IPS DF 4.7 (cell line): ENCODE data around the gene ABCG2.
"Not testable (repeated sequence)": the region's sequence is repeated elsewhere in the genome, so short reads cannot be mapped to it uniquely, and the experiment has no call there.

ENCODE experiments used
- DNase-seq: peaks from one replicate; pipeline ENCODE4 v3.0.0-alpha.2; 2013; ENCODE audit warnings: low spot score; ENCODE audit errors: extremely low read depth

The ABCG2 gene

DNA sequence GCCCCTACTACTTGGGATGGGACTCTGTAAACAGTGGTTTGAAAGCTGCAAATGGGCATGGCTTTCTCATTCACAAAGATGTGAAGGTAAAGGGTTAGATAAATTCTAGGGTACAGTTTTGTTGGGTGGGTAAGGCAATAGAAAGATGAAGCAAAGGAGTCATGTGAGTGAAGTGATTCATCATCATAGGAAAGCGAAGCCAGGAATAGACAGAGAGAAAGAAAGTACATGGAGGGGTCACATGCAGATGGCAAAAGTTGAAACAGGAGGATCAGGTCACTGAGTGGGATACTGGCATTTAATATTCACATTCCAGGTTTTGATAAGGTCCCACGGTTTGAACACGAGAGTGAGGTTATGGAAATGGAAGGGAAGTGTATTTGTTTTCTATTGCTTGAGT lies 8.2 kb upstream of the ABCG2 start:
- DNase-seq = no peak

DNA sequence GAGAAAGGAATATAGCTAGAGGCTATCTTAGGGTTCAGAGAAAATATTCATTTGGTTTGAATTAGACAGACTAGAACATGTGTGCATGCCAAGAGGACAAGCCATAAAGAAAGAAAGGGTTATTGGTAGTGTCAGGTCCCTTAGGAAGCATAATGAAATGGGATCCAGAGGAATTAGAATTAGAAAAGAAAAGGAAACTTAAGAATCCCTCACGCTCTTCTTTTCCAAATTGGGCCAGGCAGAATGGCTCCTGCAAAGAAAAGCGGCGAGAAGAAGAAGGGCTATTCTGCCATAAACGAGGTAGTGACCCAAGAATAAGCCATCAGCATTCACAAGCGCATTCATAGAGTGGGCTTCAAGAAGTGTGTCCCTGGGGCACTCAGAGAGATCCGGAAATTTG lies 4.9 kb upstream of the ABCG2 start:
- DNase-seq = no peak

DNA sequence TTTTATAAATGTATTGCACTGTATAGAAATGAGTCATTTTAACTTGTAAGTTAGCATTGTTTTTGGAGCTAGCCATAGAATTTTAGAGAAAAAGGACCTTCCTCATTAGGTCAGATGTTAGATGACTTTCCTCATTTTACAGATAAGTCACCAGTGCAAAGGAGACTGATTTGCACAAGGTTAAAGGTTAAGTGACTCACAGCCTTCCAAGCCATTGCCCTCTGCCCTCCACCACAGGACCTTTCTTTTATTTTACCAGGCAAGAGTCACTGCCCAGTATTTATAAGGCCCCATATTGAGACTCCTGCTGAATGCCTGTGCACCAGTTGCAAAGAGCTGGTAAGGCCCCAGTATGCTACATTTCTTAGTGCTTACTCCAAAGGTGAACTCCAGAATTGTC lies 4.2 kb upstream of the ABCG2 start:
- no peak for DNase-seq

DNA sequence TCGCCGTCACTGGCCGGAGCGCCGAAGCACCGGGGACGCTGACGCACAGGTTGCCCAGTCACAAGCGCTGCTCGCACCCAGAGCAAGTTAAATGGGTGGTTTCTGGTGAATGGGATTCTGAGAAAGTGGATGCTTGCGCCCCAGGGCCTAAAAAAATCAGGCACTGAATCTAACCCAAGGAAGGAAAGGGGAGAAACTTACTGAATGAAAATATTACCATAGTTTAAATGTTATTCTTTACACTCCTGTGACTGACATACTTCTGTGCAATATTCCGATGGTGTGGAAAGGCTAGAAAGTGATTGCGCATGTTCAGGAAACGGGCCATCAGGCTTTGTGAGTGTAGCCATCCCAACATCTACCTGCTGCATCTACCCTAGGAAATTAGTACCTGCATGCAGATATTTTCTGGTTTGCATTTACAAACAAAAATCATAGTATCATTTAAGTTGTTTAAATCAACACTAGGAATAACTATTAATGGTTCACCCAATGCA lies 838 bp upstream of the ABCG2 start:
- DNase-seq = no peak

DNA sequence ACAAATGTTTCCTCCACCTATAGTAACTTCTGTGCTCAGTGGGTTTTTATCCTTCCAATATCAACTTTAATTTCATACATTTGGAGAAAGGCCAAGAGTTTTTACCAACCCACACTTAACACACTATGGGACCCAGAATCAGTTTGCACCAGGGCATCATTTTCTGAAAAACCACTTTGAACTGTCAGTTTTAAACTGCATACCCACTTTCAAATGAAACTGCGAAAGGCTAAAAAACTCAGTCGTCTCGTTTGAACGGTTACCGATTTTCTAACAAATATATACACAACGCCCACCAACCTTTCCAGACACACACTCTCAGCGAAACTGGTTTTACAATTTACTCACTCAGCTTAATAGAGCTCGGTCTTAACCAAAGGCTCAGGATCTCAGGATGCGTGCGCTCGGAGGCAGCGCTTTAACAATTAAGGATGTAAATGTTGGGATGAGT lies 376 bp downstream of the ABCG2 start:
- DNase-seq = no peak

GRCh38 chr4:88152331-88152730 lies 6.1 kb downstream of the ABCG2 start:
- DNase-seq = not testable (repeated sequence)

- DNase-seq = no peak
These were observed 9.9 kb downstream of the ABCG2 start for GRCh38 chr4:88148560-88148959.

GRCh38 chr4:88147799-88148217 lies 10.6 kb downstream of the ABCG2 start:
- no peak for DNase-seq

- DNase-seq = no peak
These were observed 11.5 kb downstream of the ABCG2 start for GRCh38 chr4:88146891-88147290.

DNA sequence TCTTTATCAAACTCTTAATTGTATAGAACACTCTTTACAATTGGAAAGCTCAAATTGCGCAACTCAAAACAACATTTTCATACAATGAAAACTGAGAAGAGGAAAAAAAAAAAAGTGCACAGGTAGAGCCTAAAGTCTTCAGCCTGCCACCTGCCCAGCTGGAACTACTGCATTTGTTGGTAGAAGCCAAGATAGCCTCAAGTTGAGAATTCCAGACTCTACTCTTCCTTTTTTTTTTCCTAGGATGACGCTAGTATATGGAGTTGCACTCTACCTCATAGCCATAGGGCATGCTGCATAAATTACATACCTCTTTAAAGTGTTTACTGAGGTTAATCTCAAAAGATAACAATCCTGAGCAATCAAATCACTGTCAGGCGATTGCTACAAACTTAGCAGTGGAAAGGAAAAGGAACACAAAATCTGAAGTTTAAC lies 13.6 kb downstream of the ABCG2 start:
- DNase-seq = no peak

- DNase-seq = no peak
These were observed 14.4 kb downstream of the ABCG2 start for GRCh38 chr4:88144048-88144447.

DNA sequence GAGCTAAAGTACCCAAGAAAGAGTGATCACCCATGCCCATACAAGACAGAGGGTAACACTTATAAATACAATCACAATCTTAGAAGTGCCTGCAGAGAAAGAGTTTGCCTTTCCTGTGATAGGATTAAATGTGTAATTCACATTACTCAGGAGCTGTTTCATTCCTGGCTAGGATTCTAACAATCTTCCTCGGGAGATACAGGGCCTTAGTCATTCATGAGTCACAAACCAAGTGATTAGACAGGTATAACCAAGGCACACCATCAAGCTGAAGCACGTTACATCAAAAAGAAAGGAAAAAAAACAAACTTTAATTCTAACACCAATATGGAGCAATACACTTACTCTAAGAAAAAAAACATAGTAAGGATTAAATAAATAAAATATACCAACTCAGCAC lies 14.9 kb downstream of the ABCG2 start:
- DNase-seq = no peak

DNA sequence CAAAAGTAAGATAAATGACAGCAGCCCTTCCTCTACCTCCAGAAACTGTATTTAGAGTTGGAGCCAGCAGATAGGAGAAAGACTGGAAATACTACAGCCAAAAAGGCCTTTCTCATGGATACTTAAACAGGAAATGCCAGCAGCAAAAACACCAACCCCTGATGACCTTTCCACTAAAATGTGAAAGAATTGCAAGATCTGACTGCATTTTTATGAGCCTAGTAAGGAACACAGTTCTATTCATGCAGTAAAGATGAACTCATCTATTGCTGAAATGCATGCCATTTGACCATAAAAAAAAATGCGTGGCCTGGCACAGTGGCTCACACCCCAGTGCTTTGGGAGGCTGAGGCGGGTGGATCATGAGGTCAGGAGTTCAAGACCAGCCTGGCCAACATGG lies 19.9 kb downstream of the ABCG2 start:
- DNase-seq = no peak

- no peak for DNase-seq
These were observed 21.3 kb downstream of the ABCG2 start for GRCh38 chr4:88137112-88137511.

DNA sequence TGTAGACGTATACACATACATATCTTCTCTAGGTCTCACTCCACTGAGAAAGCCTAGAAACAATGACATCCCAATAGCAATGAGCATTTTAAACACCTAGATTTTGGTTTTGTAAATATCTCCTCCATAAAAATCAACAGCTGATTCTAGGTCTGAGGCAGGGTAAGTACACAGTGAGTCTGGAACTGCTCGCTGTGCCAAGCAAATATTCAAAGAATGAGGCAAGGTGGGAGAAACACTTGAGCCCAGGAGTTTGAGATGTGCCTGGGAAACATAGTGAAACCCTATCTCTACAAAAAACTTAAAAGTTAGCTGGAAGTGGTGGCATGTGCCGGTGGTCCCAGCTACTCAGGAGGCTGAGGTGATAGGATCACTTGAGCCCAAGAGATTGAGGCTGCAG lies 22.2 kb downstream of the ABCG2 start:
- DNase-seq = no peak

GRCh38 chr4:88135356-88135663 lies 23.1 kb downstream of the ABCG2 start:
- no peak for DNase-seq

DNA sequence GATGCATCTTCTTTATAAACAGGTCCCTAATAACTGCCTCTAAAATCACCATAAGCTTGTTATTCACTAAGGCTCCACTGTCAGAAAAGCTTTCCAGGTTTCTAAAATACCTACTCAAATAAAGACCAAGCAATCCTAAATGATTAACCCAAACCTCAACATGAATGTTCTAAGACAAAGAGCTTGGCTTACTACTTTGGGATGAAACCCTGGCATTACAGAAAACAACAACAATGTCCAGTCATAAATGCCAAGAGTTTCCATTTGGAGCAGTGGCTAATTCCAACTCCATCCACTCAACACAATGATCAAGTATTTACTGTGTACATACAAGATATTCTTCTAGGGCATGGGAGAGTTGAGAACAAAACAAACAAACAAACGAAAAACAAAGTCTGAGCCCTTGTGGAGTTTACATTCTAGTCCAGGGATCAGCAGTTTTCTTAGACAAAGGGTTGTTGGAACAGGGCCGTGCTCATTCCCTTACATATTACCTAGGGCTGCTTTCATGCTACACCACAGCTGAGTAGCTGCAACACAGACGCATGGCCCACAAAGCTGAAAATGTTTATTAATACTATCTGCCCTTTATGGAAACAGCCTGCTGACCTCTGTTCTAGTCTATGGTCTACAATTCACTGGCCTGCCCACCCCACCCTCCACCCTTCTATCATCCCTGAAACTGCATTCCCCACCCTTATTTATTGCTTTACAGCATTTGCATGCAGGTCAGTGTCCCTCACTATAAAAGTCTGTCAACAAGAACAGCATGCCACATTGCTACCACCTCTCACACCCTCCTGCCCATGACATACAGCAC lies 23.7 kb downstream of the ABCG2 start:
- no peak for DNase-seq

GRCh38 chr4:88134111-88134510 lies 24.3 kb downstream of the ABCG2 start:
- no peak for DNase-seq

DNA sequence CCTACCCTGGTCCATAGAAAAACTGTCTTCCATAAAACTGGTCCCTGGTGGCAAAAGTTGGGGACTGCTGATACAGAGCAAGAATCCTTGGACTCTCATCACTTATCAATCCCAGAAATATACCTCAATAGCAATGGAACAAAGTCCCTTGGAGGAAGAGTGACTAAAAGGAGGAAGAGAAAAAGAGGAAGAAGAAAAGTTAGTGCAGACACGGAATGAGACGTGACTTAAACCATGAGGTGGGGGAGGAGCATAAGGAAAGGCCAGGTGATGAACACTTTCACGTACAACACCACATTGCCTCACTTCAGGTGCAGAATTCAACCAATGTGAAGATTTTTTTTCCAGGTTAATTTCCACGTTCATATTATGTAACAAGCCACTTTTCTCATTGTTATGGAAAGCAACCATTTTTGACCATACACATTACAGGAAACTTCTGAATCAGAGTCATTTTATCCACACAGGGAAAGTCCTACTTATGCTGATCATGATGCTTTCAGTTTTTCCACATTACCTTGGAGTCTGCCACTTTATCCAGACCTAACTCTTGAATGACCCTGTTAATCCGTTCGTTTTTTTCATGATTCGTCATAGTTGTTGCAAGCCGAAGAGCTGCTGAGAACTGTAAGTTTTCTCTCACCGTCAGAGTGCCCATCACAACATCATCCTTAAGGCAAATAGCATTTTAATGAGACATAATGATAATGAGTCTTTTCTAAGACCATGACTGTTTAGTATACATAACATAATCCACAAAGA lies 27.7 kb downstream of the ABCG2 start:
- DNase-seq = no peak

GRCh38 chr4:88130003-88130402 lies 28.4 kb downstream of the ABCG2 start:
- DNase-seq = no peak

DNA sequence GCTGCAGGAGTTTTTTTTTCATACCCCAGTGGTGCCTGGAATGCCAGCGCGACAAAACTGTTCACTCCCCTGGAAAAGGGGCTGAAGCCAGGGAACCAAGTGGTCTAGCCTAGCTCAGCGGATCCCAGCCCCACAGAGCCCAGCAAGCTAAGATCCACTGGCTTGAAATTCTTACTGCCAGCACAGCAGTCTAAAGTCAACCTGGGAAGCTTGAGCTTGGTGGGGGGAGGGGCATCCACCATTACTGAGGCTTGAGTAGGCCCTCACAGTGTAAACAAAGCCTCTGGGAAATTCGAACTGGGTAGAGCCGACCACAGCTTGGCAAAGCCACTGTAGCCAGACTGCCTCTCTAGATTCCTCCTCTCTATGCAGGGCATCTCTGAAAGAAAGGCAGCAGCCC lies 36.2 kb downstream of the ABCG2 start:
- not testable (repeated sequence) for DNase-seq

- DNase-seq = no peak
These were observed 38.5 kb downstream of the ABCG2 start for GRCh38 chr4:88119943-88120342.

DNA sequence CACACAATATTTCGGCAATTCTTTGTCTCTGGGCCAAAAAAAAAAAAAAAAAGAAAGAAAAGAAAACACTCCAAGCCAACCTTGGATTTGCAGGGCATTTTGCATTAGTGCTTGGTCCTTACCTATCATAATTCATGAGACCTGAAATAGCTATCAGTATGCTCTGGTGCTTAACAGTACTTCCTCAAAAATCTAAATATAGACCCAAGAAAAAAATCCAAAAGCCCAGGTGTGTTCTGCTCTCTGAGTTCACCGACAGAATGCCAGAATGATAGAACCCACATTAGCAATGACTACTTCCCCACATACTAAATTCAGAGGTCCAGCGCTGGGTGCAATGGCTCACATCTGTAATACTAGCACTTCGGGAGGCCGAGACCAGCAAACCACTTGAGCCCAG lies 42.9 kb downstream of the ABCG2 start:
- no peak for DNase-seq
